ENCODE results near the gene FH. TPM values are rescaled to one million over a fixed set of nuclear protein-coding genes. Genes with fewer than 3 reads are reported as not detected.

Gene FH
- total RNA-seq, 1 donor from 2014 or later: 33.7 TPM

- TF ChIP-seq CTCF (IDR thresholded peaks at IDR 0.05; ENCODE audit: insufficient read depth, low read length, severe bottlenecking): peak; percentile 34
- no peak overlapping the region for H3K4me3 ChIP-seq (ENCODE audit: low read depth, low read length)
- no peaks in the 10 kb centered on the region for H3K27me3 ChIP-seq (ENCODE audit: control insufficient read depth, insufficient read depth, low read length)
- FAIRE-seq: no peak
- H3K36me3 ChIP-seq (ENCODE audit: control insufficient read depth, insufficient read depth, low read length): peaks cover 7% of the 10 kb centered on the region
- DNase-seq (ENCODE audit: low read depth): peak; percentile 44
Measured at GRCh38 chr1:241499910-241500309, 19.6 kb downstream of the FH start.

DNA sequence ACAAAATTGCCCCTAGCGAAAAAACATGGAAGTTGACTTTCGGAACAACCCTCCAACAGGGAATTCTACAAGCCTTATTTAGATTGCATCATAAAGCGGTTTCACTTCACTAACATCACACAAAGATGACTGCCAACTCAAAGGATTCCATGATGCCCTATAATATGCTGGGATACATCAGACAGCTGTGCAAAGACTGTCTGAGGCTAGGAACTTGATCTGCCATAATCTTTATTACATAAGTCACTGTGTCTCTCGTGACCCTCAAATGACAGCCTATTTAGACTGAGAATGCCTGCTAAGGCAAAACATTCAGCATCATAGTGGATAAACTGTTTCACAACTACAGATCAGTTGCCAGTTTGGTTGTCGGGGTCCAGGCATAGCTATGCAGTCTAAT lies 23.8 kb downstream of the FH start:
- FAIRE-seq: no peak
- no peak for DNase-seq (ENCODE audit: low read depth)
- Histone ChIP-seq H3K36me3 (ENCODE audit: control insufficient read depth, insufficient read depth, low read length) (peaks cover 5% of the 10 kb centered on the region), H3K4me3 (ENCODE audit: low read depth, low read length) (no peak overlapping the region), H3K27me3 (ENCODE audit: control insufficient read depth, insufficient read depth, low read length) (no peaks in the 10 kb centered on the region)
- TF ChIP-seq CTCF (IDR thresholded peaks at IDR 0.05; ENCODE audit: insufficient read depth, low read length, severe bottlenecking): no peak

DNA sequence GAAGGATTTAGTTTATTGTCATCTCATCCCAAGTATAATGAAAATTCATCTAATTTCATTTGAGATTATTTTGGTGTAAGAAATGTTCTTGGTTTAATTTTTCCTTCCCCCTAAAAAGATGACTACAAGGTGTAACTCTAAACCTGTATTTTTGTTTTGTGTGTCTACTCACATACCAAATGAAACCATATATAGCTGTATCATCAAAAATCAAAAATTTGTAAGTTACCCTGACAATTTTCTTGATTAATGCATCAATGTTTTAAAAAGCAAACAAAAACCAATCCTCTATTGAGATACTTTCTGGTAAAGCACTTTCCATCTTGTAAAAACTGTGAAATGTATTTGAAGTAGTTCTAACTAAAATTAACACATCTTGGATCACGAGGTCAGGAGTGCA lies 30.8 kb downstream of the FH start:
- no peak overlapping the region for H3K4me3 ChIP-seq (ENCODE audit: low read depth, low read length)
- DNase-seq (ENCODE audit: low read depth) (no peak), FAIRE-seq (no peak)
- H3K27me3 ChIP-seq (ENCODE audit: control insufficient read depth, insufficient read depth, low read length): no peaks in the 10 kb centered on the region
- H3K36me3 ChIP-seq (ENCODE audit: control insufficient read depth, insufficient read depth, low read length): no peaks in the 10 kb centered on the region
- no peak for TF ChIP-seq CTCF (IDR thresholded peaks at IDR 0.05; ENCODE audit: insufficient read depth, low read length, severe bottlenecking)

- Histone ChIP-seq H3K36me3 (ENCODE audit: control insufficient read depth, insufficient read depth, low read length) (no peaks in the 10 kb centered on the region), H3K4me3 (ENCODE audit: low read depth, low read length) (no peak overlapping the region), H3K27me3 (ENCODE audit: control insufficient read depth, insufficient read depth, low read length) (no peaks in the 10 kb centered on the region)
- FAIRE-seq (no peak), DNase-seq (ENCODE audit: low read depth) (peak; percentile 20)
- peak; percentile 44 for TF ChIP-seq CTCF (IDR thresholded peaks at IDR 0.05; ENCODE audit: insufficient read depth, low read length, severe bottlenecking)
Measured at GRCh38 chr1:241485554-241485992, 34.0 kb downstream of the FH start.

GRCh38 chr1:241485145-241485544 lies 34.4 kb downstream of the FH start:
- FAIRE-seq (no peak), DNase-seq (ENCODE audit: low read depth) (no peak)
- no peak for TF ChIP-seq CTCF (IDR thresholded peaks at IDR 0.05; ENCODE audit: insufficient read depth, low read length, severe bottlenecking)
- Histone ChIP-seq H3K4me3 (ENCODE audit: low read depth, low read length) (no peak overlapping the region), H3K27me3 (ENCODE audit: control insufficient read depth, insufficient read depth, low read length) (no peaks in the 10 kb centered on the region), H3K36me3 (ENCODE audit: control insufficient read depth, insufficient read depth, low read length) (no peaks in the 10 kb centered on the region)

DNA sequence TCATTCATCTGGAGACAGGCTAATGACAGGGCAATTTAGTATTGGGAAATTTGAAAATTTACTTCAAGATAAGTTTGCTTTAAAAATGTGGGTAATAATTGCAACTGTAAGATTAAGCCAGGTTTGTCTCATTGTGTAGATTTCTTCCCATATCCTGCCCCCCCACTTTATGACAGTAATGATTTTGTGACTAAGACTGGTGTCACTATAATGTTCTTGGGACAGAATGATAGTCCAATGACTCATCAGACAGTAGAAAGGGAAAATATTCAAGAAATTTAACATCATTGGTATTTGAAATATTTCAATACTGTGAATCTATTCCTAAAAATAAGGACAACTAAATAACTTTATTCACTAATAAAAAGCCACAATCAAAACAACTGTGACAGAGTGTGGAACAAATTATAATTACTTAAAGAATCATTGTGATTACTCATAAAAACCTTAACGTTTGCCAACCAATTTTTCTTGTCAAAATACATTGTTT lies 36.7 kb downstream of the FH start:
- FAIRE-seq (no peak), DNase-seq (ENCODE audit: low read depth) (peak; percentile 79)
- TF ChIP-seq CTCF (IDR thresholded peaks at IDR 0.05; ENCODE audit: insufficient read depth, low read length, severe bottlenecking): no peak

More for the DNA sequence above, 36.7 kb downstream of the FH start:
- no peaks in the 10 kb centered on the region for H3K27me3 ChIP-seq (ENCODE audit: control insufficient read depth, insufficient read depth, low read length)
- H3K4me3 ChIP-seq (ENCODE audit: low read depth, low read length): no peak overlapping the region
- H3K36me3 ChIP-seq (ENCODE audit: control insufficient read depth, insufficient read depth, low read length): no peaks in the 10 kb centered on the region

Data from bronchial epithelial cell (primary cell).